ENCODE results near the gene SERPINA9.

The SERPINA9 gene

DNA sequence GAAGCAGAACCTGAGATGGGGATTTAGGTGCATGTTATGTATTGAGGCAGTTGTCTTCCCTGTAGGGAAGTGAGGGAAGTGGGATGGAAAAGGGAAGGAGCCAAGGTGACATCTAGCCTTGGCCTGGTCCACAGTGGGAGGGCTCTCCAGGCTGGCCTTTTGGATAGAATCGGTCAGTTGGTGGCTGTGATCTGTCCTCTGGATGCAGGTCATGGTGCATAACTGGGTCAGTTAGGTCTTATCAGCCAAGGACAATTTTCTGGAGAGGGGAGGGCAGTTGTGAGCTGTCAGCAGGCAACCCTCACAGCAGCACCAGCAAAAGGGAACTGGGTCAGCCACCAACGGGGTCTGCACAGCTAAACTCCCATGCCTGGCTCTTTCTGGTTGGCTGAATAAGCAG, 23.7 kb upstream of the SERPINA9 start:
- Histone ChIP-seq H2AK5ac (ENCODE audit: low read length) (no peak overlapping the region), H4K5ac (ENCODE audit: low read length) (no peak overlapping the region), H3K9ac (ENCODE audit: low read length) (no peak overlapping the region), H3K27ac (ENCODE audit: low read depth, low read length) (no peak overlapping the region), H3K4me3 (ENCODE audit: low read length) (no peak overlapping the region), H3K18ac (ENCODE audit: low read length) (no peak overlapping the region), H3K23ac (ENCODE audit: low read length) (no peak overlapping the region), H3K4me2 (ENCODE audit: low read length) (no peak overlapping the region), H2BK15ac (replicated peaks; ENCODE audit: low read depth) (no peak overlapping the region), H4K8ac (ENCODE audit: low read depth, low read length) (no peak overlapping the region), H3K4ac (ENCODE audit: low read depth, low read length) (no peak overlapping the region), H2BK120ac (ENCODE audit: low read depth, low read length) (no peak overlapping the region), H3K79me2 (ENCODE audit: control insufficient read depth, insufficient read depth, low read length) (no peaks in the 10 kb centered on the region), H3K27me3 (ENCODE audit: insufficient read depth, low read length, poor library complexity) (no peaks in the 10 kb centered on the region), H3K36me3 (ENCODE audit: control insufficient read depth, insufficient read depth, low read length) (no peaks in the 10 kb centered on the region), H3K4me1 (ENCODE audit: control insufficient read depth, low read depth, low read length) (no peaks in the 10 kb centered on the region), H2BK5ac (ENCODE audit: low read length) (no peak overlapping the region), H3K56ac (ENCODE audit: low read length) (no peak overlapping the region), H3K79me1 (ENCODE audit: low read length) (no peaks in the 10 kb centered on the region)
- DNase-seq, result no peak
- no CpG with 5 or more reads among the region's 2 CpGs for WGBS (ENCODE audit: extremely low coverage, insufficient coverage, low lambda C conversion rate)

DNA sequence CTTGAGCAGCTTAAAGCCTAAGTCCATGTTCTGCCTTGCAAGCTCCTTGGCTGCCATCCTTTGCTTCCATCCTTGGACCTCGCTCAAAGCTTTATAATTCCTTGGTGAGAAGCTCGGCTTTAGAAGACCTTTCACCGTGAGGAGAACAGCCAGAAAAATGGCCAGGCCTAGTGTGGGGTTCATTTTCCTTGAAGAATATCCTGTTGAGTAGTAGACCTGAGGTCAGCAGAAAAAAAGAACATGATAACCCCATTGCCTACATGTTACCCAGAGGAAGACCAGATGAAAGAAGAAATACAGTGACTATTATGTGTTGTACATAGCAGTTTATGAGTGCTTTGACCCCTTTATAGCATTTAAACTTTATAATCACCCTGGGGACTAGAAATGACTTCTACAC, 22.2 kb upstream of the SERPINA9 start:
- Histone ChIP-seq H3K4ac (ENCODE audit: low read depth, low read length) (no peak overlapping the region), H3K79me1 (ENCODE audit: low read length) (no peaks in the 10 kb centered on the region), H3K4me1 (ENCODE audit: control insufficient read depth, low read depth, low read length) (no peaks in the 10 kb centered on the region), H3K4me3 (ENCODE audit: low read length) (no peak overlapping the region), H3K27ac (ENCODE audit: low read depth, low read length) (no peak overlapping the region), H2BK5ac (ENCODE audit: low read length) (no peak overlapping the region), H4K8ac (ENCODE audit: low read depth, low read length) (no peak overlapping the region), H3K36me3 (ENCODE audit: control insufficient read depth, insufficient read depth, low read length) (no peaks in the 10 kb centered on the region), H3K79me2 (ENCODE audit: control insufficient read depth, insufficient read depth, low read length) (no peaks in the 10 kb centered on the region), H3K27me3 (ENCODE audit: insufficient read depth, low read length, poor library complexity) (no peaks in the 10 kb centered on the region), H4K5ac (ENCODE audit: low read length) (no peak overlapping the region), H2BK120ac (ENCODE audit: low read depth, low read length) (no peak overlapping the region), H3K4me2 (ENCODE audit: low read length) (no peak overlapping the region), H3K9ac (ENCODE audit: low read length) (no peak overlapping the region), H2BK15ac (replicated peaks; ENCODE audit: low read depth) (no peak overlapping the region), H3K56ac (ENCODE audit: low read length) (no peak overlapping the region), H3K23ac (ENCODE audit: low read length) (no peak overlapping the region), H3K18ac (ENCODE audit: low read length) (no peak overlapping the region), H2AK5ac (ENCODE audit: low read length) (no peak overlapping the region)
- DNase-seq, result no peak
- no CpG with 5 or more reads among the region's 3 CpGs for WGBS (ENCODE audit: extremely low coverage, insufficient coverage, low lambda C conversion rate)

GRCh38 chr14:94494085-94494484, 18.1 kb upstream of the SERPINA9 start:
- Histone ChIP-seq H3K27ac (ENCODE audit: low read depth, low read length) (no peak overlapping the region), H2AK5ac (ENCODE audit: low read length) (no peak overlapping the region), H4K8ac (ENCODE audit: low read depth, low read length) (no peak overlapping the region), H4K5ac (ENCODE audit: low read length) (no peak overlapping the region), H3K27me3 (ENCODE audit: insufficient read depth, low read length, poor library complexity) (no peaks in the 10 kb centered on the region), H2BK120ac (ENCODE audit: low read depth, low read length) (no peak overlapping the region), H3K56ac (ENCODE audit: low read length) (no peak overlapping the region), H3K36me3 (ENCODE audit: control insufficient read depth, insufficient read depth, low read length) (no peaks in the 10 kb centered on the region), H3K79me2 (ENCODE audit: control insufficient read depth, insufficient read depth, low read length) (no peaks in the 10 kb centered on the region), H3K4me1 (ENCODE audit: control insufficient read depth, low read depth, low read length) (no peaks in the 10 kb centered on the region), H3K79me1 (ENCODE audit: low read length) (no peaks in the 10 kb centered on the region), H3K23ac (ENCODE audit: low read length) (no peak overlapping the region), H3K4me3 (ENCODE audit: low read length) (no peak overlapping the region), H2BK15ac (replicated peaks; ENCODE audit: low read depth) (no peak overlapping the region), H3K18ac (ENCODE audit: low read length) (no peak overlapping the region), H3K4me2 (ENCODE audit: low read length) (no peak overlapping the region), H2BK5ac (ENCODE audit: low read length) (no peak overlapping the region), H3K9ac (ENCODE audit: low read length) (no peak overlapping the region), H3K4ac (ENCODE audit: low read depth, low read length) (no peak overlapping the region)
- no CpG with 5 or more reads among the region's 4 CpGs for WGBS (ENCODE audit: extremely low coverage, insufficient coverage, low lambda C conversion rate)
- no peak for DNase-seq

DNA sequence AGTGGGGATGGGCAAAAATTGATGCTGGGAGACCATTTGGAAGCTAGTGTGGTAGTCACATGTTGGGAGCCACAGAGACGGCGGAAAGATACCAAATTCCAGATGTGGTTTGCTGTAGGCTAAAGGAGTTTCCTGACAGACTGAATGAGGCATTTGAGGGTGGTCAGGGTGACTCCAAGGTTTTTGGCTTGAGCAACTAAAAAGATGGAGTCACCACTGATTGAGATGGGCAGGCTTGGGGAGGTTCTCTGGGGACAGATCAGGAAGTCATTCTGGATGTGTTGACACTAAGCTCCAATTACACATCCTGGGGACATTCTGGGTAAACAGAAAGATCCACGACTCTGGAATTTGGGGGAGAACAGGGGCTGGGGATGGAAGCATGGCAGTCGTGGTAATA, 15.5 kb upstream of the SERPINA9 start:
- Histone ChIP-seq H3K18ac (ENCODE audit: low read length) (no peak overlapping the region), H3K23ac (ENCODE audit: low read length) (no peak overlapping the region), H3K56ac (ENCODE audit: low read length) (no peak overlapping the region), H3K9ac (ENCODE audit: low read length) (no peak overlapping the region), H3K36me3 (ENCODE audit: control insufficient read depth, insufficient read depth, low read length) (no peaks in the 10 kb centered on the region), H3K79me1 (ENCODE audit: low read length) (no peaks in the 10 kb centered on the region), H3K4me1 (ENCODE audit: control insufficient read depth, low read depth, low read length) (no peaks in the 10 kb centered on the region), H3K4me2 (ENCODE audit: low read length) (no peak overlapping the region), H4K5ac (ENCODE audit: low read length) (no peak overlapping the region), H3K4me3 (ENCODE audit: low read length) (no peak overlapping the region), H2BK5ac (ENCODE audit: low read length) (no peak overlapping the region), H4K8ac (ENCODE audit: low read depth, low read length) (no peak overlapping the region), H2AK5ac (ENCODE audit: low read length) (no peak overlapping the region), H3K27ac (ENCODE audit: low read depth, low read length) (no peak overlapping the region), H3K27me3 (ENCODE audit: insufficient read depth, low read length, poor library complexity) (no peaks in the 10 kb centered on the region), H2BK120ac (ENCODE audit: low read depth, low read length) (no peak overlapping the region), H3K4ac (ENCODE audit: low read depth, low read length) (no peak overlapping the region), H2BK15ac (replicated peaks; ENCODE audit: low read depth) (no peak overlapping the region), H3K79me2 (ENCODE audit: control insufficient read depth, insufficient read depth, low read length) (no peaks in the 10 kb centered on the region)
- DNase-seq, result no peak
- WGBS (ENCODE audit: extremely low coverage, insufficient coverage, low lambda C conversion rate), result no CpG with 5 or more reads among the region's 4 CpGs

DNA sequence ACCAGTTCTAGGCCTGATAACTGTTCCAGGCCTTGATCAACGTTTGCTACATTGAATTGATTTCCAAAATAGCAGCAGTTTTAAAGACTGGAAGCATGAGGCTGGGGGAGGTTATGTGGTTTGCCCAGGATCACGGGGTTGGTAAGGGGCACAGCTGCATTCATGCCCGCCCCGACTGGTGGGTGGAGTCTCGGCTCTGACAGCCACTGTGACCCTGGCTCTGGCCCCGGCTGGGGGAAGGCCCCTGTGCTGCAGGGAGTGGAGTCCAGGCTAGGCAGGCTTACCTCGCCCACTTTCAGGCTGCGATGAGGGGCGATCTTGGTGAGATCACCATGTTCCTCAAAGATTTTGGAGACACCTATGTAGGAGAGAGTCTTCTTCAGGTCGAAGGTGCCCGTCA, 13.3 kb upstream of the SERPINA9 start:
- Histone ChIP-seq H3K18ac (ENCODE audit: low read length) (no peak overlapping the region), H2BK15ac (replicated peaks; ENCODE audit: low read depth) (no peak overlapping the region), H3K4ac (ENCODE audit: low read depth, low read length) (no peak overlapping the region), H2BK120ac (ENCODE audit: low read depth, low read length) (no peak overlapping the region), H2BK5ac (ENCODE audit: low read length) (no peak overlapping the region), H4K5ac (ENCODE audit: low read length) (no peak overlapping the region), H3K4me2 (ENCODE audit: low read length) (no peak overlapping the region), H3K36me3 (ENCODE audit: control insufficient read depth, insufficient read depth, low read length) (no peaks in the 10 kb centered on the region), H3K23ac (ENCODE audit: low read length) (no peak overlapping the region), H3K4me1 (ENCODE audit: control insufficient read depth, low read depth, low read length) (peaks cover 2% of the 10 kb centered on the region), H3K79me1 (ENCODE audit: low read length) (no peaks in the 10 kb centered on the region), H3K79me2 (ENCODE audit: control insufficient read depth, insufficient read depth, low read length) (no peaks in the 10 kb centered on the region), H4K8ac (ENCODE audit: low read depth, low read length) (no peak overlapping the region), H3K27ac (ENCODE audit: low read depth, low read length) (no peak overlapping the region), H3K4me3 (ENCODE audit: low read length) (no peak overlapping the region), H3K27me3 (ENCODE audit: insufficient read depth, low read length, poor library complexity) (no peaks in the 10 kb centered on the region), H3K9ac (ENCODE audit: low read length) (no peak overlapping the region), H3K56ac (ENCODE audit: low read length) (no peak overlapping the region), H2AK5ac (ENCODE audit: low read length) (no peak overlapping the region)
- DNase-seq, result no peak
- WGBS (ENCODE audit: extremely low coverage, insufficient coverage, low lambda C conversion rate), result no CpG with 5 or more reads among the region's 11 CpGs

GRCh38 chr14:94486883-94487282, 10.9 kb upstream of the SERPINA9 start:
- H3K27ac ChIP-seq (ENCODE audit: low read depth, low read length), result no peak overlapping the region
- H3K23ac ChIP-seq (ENCODE audit: low read length), result no peak overlapping the region
- H3K79me2 ChIP-seq (ENCODE audit: control insufficient read depth, insufficient read depth, low read length), result no peaks in the 10 kb centered on the region
- H3K79me1 ChIP-seq (ENCODE audit: low read length), result no peaks in the 10 kb centered on the region
- H3K9ac ChIP-seq (ENCODE audit: low read length), result peak overlapping the region; percentile 46
- no peak overlapping the region for H2BK5ac ChIP-seq (ENCODE audit: low read length)
- H3K36me3 ChIP-seq (ENCODE audit: control insufficient read depth, insufficient read depth, low read length), result no peaks in the 10 kb centered on the region
- H3K27me3 ChIP-seq (ENCODE audit: insufficient read depth, low read length, poor library complexity), result no peaks in the 10 kb centered on the region
- no peak overlapping the region for H3K18ac ChIP-seq (ENCODE audit: low read length)
- DNase-seq, result no peak
- H2AK5ac ChIP-seq (ENCODE audit: low read length), result no peak overlapping the region
- H2BK15ac ChIP-seq (replicated peaks; ENCODE audit: low read depth), result no peak overlapping the region
- H3K56ac ChIP-seq (ENCODE audit: low read length), result peak overlapping the region; percentile 79
- H3K4me3 ChIP-seq (ENCODE audit: low read length), result no peak overlapping the region
- H3K4me2 ChIP-seq (ENCODE audit: low read length), result peak overlapping the region; percentile 28
- peaks cover 2% of the 10 kb centered on the region for H3K4me1 ChIP-seq (ENCODE audit: control insufficient read depth, low read depth, low read length)
- no peak overlapping the region for H2BK120ac ChIP-seq (ENCODE audit: low read depth, low read length)
- H3K4ac ChIP-seq (ENCODE audit: low read depth, low read length), result no peak overlapping the region
- no peak overlapping the region for H4K8ac ChIP-seq (ENCODE audit: low read depth, low read length)
- WGBS (ENCODE audit: extremely low coverage, insufficient coverage, low lambda C conversion rate), result no CpG with 5 or more reads among the region's 5 CpGs
- H4K5ac ChIP-seq (ENCODE audit: low read length), result no peak overlapping the region

Measured in mesendoderm (in vitro differentiated cells).